HG02588 (cell line): ENCODE data around the gene PYGB.
"Not testable (repeated sequence)": the region's sequence is repeated elsewhere in the genome, so short reads cannot be mapped to it uniquely, and the experiment has no call there.

Source experiments
- ATAC-seq: cut with Tn5 transposase; IDR thresholded peaks from one replicate; pipeline ENCODE4 v1.9.1; 2021; ENCODE audit warnings: mild to moderate bottlenecking, moderate library complexity; ENCODE audit not compliant: unreplicated experiment

PYGB gene

DNA sequence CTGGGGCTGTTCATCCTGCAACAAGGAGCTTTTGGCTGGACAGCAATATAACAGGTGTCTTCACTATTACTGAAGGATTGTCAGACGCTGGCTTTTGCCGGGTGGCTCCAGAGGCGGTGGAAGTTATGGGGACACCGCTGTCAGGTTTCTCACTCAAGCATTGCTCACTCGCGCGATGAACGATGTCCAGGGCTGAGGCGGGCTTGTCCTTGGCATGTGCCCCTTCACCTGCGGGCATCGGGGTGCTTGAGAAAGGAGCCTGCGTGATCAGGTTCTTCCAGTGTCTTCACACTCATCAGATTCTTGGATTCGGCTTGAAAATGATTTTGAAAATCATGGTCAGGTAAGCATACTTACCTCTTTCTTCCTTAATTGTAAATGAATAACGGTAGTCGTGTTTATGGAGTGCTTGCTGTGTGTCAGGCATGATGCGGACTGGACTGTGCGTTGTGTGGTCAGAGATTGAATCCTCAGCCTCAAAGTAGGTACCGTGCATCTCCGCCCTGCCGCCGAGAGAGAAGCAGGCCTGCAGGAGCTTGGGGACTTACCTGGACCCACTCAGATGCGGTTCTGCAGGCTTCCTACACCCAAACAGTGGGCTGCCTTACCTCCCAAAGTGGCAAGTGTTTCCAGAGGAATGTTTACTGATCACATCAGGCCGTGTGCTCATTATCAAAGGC is 18.3 kb upstream of the PYGB start:
- no peak for ATAC-seq

DNA sequence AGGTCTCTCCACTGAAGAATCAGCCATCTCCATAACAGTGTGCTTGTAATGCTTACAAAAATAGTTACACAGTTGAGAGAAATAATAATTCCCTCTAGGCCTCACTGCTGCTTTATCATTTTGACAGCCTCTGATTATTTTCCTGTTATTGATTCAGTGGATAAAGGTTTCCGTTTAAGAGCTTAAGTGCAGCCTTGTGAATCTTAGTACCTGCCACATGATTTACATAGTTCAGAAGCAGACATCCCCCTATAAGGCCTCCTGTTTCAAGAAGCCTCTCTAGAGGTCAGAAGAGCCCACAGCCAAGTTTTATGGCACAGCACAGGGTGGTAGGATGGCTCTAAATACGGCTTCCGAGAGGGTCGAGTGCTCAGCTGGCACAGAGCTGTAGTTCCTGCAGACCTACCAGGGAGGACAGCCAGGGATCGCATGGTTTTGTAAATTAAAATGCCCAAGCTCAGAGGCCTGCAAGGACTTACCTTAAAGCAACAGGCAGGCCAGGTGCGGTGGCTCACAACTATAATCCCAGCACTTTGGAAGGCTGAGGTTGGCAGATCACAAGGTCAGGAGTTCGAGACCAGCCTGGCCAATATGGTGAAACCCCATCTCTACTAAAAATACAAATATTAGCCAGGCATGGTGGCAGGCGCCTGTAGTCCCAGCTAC is 17.6 kb upstream of the PYGB start:
- peak; percentile 85 for ATAC-seq

DNA sequence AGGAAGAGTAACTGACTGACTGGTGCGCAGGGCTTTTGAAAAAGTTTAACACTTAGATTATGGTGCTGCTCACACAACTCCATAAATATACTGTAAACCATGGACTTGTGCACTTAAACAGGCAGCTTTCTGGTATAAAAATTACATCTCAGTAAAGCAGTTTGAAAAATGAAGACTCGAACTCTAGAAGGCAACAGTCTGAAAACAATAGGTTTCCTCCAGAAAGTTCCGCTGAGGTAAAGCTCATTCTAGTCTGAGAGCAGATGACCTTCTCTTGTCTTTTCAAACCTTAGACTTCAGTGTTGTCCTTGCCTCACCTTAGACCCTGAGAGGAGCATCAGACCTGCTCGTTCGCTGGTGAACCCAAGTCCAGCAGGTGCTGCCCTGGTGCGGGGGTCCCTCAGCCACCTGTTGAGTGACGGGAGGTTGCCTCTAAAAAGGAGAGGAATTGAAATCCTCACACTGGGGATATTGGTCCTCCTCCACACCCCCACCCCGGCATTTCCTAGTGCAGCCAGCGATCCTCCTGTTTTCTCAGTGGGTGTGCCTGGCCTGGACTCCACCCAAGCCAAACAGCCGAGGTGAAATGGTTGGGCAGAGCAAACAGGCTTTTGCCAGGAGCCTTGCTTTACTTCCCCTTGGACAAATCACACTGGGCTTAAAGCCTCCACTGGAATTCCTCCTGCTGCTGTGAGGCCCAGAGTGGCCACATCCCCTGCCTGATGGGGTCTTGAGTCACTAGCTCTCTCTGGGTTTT is 14.7 kb upstream of the PYGB start:
- ATAC-seq, result no peak

DNA sequence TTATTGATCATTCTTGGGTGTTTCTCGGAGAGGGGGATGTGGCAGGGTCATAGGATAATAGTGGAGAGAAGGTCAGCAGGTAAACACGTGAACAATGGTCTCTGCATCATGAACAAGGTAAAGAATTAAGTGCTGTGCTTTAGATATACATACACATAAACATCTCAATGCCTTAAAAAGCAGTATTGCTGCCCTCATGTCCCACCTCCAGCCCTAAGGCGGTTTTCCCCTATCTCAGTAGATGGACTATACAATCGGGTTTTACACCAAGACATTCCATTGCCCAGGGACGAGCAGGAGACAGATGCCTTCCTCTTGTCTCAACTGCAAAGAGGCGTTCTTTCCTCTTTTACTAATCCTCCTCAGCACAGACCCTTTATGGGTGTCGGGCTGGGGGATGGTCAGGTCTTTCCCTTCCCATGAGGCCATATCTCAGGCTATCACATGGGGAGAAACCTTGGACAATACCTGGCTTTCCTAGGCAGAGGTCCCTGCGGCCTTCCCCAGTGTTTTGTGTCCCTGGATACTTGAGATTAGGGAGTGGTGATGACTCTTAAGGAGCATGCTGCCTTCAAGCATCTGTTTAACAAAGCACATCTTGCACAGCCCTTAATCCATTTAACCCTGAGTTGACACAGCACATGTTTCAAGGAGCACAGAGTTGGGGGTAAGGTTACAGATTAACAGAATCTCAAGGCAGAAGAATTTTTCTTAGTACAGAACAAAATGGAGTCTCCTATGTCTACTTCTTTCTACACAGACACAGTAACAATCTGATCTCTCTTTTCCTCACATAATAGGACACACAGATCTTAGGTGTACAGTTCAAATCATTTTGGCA is 13.7 kb upstream of the PYGB start:
- not testable (repeated sequence) for ATAC-seq

DNA sequence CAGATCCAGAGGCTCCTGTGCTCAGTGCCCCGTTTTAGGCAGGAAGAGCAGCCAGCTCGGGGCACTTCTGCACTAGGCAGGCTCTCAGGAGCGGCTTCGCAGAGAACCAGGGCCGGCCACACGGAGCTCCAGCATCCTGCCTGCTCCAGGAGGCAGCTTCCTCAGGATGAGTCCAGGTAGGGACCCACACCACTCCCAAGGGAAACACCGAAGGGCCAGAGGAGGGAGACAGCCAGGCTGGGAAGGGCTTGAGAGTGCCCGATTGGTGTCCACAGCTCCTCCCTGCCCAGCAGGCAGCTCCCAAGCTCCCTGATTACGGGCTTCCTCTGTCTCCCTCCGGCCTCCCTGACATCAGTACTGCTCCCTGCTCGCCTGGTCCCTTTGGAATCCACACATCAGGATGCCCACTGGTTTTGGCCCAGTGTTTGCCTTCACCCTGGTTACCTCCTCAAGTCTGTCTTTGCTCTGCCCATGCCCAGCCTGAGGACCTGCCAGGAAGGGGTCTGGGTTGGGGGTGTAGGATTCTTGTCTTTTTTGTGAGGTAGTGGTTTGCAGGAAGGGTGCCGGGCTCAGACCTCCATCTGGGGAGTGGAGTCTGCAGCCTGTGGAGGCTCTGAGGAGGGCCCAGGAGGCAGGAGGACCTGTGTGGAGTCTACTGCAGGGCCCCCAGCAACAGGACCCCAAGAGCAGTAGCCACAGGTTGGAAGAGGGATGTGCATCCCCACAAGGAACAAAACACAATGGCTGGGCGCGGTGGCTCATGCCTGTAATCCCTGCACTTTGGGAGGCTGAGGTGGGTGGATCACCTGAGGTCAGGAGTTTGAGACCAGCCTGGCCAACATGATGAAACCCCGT is 11.2 kb upstream of the PYGB start:
- no peak for ATAC-seq

DNA sequence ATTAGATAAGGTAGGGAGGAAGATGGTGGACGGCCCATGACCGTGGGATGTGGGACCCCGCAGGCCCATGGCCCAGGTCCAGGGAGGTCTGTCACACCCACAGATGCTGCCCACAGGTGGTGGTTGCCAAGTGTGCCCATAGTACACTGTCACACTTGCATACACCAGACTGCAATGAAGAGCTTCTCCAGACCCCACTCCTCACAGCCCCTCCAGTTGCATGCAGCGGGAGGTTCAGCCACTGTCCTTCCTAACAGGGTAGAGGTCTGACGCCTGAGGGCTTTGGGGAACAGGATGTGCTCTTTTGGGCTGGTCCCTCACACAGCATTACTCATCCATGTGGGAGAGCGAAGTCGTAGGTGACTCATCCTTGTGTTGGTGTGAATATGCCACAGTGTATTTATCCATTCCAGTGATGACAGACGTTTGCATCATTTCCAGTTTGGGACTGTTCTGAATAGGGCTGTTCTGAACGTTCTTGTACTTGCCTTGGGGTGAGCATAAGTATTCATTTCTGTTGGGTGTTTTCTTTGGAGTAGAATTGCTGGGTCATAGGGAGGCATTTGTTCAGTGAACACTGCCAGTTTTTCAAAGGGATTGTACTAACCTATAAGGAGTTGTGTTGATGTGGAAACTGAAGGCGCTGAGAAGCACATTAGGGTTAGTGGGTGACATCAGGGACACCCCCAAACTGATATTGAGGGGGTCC is 10.1 kb upstream of the PYGB start:
- peak; percentile 58 for ATAC-seq

DNA sequence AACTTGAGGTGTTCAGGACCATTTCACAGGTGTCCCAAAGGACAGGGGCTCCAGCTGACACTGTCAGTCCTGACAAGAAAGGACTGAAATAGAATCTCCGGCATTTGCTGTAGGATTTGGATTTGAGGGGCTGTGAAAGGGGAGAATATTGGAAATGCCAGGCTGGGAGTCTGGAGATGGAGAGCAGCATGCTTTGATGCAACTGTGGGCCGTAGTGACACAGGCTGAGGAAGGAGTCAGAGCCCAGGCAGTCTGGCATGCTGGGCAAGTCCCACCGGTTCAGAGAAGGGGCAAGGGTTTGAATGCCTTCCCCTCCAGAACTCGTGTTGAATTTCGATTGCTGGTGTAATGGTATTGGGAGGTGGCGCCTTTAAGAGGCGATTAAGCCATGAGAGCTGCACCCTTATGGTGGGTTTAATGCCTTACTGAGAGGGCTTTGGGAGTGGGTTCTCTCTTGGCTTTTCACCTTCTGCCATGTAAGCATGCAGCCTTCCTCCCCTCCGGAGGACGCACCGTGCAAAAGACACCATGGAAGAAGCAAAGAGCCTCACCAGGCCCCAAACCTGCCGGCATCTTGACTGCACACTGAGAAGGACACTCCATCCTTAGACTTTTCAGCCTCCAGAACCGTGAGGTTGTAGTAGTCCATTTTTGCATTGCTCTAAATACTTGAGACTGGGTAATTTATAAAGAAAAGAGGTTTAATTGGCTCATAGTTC is 9.4 kb upstream of the PYGB start:
- ATAC-seq, result no peak

DNA sequence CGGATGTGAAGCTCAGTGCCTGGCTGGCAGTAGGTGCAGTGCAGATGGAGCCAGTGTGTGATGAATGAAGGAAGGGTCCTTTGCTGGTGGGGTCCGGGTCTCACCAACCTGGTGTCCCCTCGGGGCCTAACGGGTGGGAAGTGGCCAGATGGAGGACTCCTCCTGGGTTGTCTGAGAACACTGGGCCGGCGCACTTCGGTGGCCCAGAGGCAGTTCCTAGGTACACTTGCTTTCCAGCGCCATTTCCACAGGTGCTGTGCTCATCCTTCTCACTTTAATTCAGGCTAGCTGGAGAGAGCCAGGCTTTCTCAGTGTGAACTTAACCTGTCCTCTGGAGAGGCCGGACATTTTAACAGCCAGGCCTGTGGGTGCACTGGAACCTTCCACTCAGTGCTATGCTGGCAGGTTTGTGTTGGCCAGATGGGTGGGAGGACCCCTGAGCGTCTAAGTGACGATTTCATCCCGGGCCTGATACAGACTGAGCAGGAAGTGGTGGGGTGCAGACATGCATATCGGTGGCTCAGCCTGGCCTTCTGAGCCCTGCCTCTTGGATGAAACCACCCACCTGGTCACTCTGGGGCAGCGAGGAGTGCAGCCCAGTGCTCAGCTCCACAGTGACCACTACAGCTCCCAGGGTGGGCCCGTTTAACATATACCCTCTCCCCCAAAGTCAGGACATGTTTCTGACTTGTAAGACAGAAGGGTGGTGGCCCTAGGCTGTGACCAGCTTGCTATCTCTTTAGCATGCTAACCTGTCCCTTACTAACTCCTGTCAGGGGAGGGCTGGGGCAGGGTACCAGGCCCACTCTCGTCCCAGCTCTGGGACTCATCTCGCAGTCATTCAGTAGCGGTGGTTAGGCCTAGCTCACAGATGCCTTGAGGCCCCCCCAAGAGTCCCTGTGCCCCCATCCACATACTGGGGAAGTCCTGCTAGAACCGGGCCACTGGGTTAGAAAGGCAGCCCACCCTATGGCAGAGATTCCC is 8.2 kb upstream of the PYGB start:
- ATAC-seq, result no peak

DNA sequence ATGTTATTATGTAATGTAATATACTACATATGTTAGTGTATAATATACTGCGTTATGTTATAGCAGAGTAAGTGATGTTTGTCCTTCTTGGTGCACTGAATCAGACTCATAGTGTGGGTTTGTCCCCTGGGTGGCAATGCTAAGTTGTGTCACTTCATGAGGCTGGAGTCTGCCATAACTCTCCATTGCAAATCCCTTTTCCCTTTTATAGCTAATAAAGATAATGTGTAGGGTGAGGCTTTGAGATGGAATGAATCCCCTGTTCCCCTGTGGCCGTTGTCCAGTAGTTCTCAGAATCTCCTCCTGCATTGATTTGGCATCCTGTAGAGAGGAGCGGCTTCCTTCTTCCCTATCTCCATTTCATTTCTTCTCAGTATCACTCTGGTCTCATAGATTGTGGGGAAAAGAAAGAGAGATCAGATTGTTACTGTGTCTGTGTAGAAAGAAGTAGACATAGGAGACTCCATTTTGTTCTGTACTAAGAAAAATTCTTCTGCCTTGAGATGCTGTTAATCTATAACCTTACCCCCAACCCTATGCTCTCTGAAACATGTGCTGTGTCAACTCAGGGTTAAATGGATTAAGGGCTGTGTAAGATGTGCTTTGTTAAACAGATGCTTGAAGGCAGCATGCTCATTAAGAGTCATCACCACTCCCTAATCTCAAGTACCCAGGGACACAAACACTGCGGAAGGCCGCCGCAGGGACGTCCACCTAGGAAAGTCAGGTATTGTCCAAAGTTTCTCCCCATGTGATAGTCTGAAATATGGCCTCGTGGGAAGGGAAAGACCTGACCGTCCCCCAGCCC is 6.8 kb upstream of the PYGB start:
- ATAC-seq, result not testable (repeated sequence)

DNA sequence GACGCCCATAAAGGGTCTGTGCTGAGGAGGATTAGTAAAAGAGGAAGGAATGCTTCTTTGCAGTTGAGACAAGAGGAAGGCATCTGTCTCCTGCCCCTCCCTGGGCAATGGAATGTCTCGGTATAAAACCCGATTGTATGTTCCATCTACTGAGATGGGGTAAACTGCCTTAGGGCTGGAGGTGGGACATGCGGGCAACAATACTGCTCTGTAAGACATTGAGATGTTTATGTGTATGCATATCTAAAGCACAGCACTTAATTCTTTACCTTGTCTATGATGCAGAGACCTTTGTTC is 6.3 kb upstream of the PYGB start:
- ATAC-seq, result not testable (repeated sequence)

DNA sequence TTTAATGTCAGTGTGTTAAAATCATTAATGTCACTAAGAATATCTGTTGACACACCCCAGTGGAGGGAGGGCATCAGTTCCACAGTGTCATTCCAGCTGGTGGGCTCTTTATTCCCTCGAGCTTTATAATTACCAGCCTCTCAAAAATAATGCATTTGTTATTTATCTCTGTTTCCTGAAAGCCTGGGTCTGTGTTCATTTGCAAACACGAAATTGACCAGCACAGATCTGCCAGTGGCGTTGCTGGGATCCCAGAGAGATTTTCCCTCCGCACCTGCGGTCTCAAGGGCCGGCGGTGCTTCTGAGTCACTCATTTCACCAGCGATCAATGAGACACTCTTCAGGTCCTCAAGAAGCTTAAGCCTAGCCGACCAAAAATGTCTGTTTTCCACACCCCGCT is 5.7 kb upstream of the PYGB start:
- ATAC-seq, result no peak

DNA sequence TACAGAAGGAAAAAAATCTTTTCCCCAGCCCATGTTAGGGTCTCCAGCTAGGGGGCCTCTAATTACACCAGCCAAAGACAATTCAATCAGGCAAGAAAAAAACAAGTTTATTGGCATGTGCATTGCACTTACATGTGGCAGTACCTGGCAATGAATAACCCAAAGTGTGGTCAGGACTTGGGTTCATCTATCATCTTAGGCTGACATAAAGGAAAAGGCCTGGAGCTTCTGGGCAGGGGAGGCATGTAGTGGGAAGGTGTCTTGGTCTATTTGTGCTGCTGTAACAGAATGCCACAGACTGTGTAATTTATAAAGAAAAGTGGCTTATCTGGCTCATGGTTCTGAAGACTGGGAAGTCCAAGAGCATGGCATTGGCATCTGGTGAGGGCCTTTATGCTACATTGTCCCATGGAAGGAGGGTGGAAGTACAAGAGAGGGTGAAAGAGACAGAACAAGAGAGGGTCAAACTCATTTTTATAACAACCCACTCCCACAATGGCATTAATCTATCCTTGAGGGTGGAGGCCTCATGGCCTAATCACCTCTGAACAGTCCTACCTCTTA is 4.4 kb upstream of the PYGB start:
- no peak for ATAC-seq

DNA sequence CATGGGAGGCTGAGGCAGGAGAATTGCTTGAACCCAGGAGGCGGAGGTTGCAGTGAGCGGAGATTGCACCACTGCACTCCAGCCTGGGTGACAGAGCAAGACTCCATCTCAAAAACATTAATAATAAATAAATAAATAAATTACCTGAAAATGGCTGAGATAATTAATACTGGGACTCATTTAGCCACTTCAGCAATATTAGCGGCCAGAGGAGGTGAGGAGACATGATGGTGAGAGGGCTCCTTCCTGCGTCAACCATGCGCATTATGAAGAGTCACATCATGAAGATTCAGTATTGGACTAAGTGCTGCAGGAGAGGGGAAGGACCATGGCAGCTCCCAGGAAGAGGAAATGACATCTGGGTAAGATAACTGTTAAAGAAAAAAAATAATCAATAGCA is 2.9 kb upstream of the PYGB start:
- no peak for ATAC-seq

DNA sequence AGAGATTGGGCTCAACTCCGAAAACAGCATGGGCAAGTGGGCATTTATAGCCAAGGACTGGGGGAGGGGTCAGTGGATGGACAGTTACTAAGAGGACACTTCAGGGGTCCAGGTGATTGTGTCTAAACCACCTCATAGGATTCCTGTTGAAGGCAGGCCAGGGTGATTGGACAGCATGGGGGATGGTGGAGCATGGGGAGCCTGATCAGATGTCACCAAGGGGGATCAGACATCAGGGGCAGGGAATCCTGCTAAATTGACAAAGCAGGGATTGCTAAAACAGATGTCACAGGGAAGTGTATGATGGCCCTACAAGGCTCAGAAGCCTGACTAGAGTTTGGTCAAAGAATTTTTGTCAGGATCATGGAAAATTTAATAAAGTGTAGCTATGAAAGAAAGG is 2.4 kb upstream of the PYGB start:
- ATAC-seq, result no peak

DNA sequence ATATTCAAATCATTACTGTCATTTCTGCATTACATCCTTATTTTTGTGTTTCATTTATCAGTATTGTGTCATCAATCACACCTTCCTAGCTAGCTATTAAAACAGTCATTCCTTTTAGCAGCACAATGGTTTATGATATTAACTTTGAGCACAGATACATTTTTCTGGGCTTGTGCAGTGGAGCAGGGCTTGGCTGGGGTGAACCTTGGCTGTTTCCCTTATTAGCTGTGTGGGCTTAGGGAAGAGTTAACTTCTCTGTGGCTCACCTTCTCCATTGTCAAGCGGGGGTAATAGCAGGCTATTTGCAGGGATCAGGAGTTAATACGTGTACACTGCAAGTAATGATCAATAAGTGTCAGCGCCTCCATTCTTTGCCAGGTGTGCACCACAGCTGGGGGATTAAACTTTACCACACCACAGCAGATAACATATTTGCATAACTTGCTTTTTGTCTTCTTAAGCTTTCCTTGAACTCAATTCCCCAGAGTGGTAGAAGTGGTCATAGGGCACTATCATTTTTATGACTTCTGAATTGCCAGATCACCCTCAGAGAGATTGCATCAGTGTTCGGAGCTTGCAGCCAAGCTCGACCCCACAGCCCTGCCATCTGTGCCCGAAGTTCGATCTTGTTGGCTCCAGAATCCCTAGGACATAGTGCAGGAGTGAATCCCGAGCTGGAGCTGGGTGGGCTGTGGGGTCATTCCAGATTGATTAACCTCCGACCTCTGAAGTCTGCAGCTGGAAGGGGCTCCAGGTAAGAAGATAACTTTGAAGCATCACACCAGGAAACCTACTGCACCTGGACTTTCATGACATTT is 1.5 kb upstream of the PYGB start:
- ATAC-seq, result no peak

DNA sequence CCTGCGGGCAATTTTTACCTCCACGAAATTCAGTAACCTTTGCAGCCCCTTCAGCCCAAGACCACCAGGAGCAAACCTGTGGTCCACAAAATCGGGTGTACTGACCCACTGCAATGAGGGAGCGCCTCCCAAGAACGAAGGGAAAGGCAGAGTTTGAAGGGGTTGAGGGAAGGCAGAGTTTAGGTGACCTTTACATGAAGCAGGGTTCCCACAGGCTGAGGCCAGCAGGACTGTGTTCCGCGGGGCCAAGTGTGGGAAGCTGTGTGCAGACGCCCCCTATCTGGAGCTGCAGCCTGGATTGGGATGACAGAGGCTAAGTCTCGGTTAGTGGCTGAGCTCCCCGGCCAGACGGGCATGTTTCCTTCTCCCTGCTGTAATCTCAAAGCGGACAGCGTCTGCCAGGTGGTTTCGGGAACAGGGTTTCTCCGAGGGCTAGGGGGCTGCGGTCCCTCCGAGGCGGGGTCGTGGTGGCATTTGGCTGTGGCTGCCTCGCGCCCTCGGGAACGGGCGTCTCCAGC is 826 bp upstream of the PYGB start:
- ATAC-seq, result no peak
